Stomach (tissue), 9 donors: ENCODE results near the gene TMEM222. TPM values are rescaled to one million over a fixed set of nuclear protein-coding genes. Genes with fewer than 3 reads are reported as not detected.

Experiments
- DNase-seq, 2 donors: peaks; one replicate each; pipeline versions ENCODE4 v3.0.0 to v3.0.0-alpha.2; 2013 to 2019
- H3K27ac ChIP-seq, 5 donors: fragments of 200-600 bp in 4 of 5; sonication (generic) in 4 of 5; one replicate each; pipeline ENCODE4 v1.5.1; 2013 to 2019; ENCODE audit warnings: mild to moderate bottlenecking in 1 of 5, moderate library complexity in 1 of 5
- H3K27me3 ChIP-seq, 3 donors: fragments of 200-600 bp; sonication (generic); one replicate each; pipeline ENCODE4 v1.5.1; 2017 to 2019; ENCODE audit warnings: mixed run types in 1 of 3
- H3K36me3 ChIP-seq, 4 donors: fragments of 200-600 bp; sonication (generic); 1 replicate in 3 of 4; 2 replicates in 1 of 4; pipeline ENCODE4 v1.5.1; 2016 to 2019
- H3K4me1 ChIP-seq, 4 donors: fragments of 200-600 bp; sonication (generic); one replicate each; pipeline ENCODE4 v1.5.1; 2016 to 2019
- H3K4me3 ChIP-seq, 4 donors: fragments of 200-600 bp; sonication (generic) in 3 of 4; one replicate each; pipeline ENCODE4 v1.5.1; 2016 to 2019; ENCODE audit warnings: mild to moderate bottlenecking in 1 of 4
- H3K9me3 ChIP-seq, 4 donors: fragments of 200-600 bp; sonication (generic); one replicate each; pipeline ENCODE4 v1.5.1; 2016 to 2019
- CTCF ChIP-seq, 7 experiments: fragments of 450-650 bp in 4 of 7; fragments of 200-600 bp in 3 of 7; sonication (generic) in 3 of 7; IDR thresholded peaks; one replicate each; pipeline ENCODE4 v1.5.1; 2016 to 2019; ENCODE audit warnings: antibody characterized with exemption in 7 of 7, control low read depth in 2 of 7, mild to moderate bottlenecking in 1 of 7
- EP300 ChIP-seq: sonication (generic); formaldehyde crosslinking; IDR thresholded peaks from one replicate; pipeline ENCODE4 v1.6.1; 2017; ENCODE audit warnings: antibody characterized with exemption
- POLR2A ChIP-seq, 4 donors: fragments of 450-650 bp; IDR thresholded peaks; one replicate each; pipeline ENCODE4 v1.6.1; 2016; ENCODE audit warnings: antibody characterized with exemption in 4 of 4, control low read depth in 2 of 4, mild to moderate bottlenecking in 1 of 4, moderate library complexity in 1 of 4
- POLR2AphosphoS5 ChIP-seq, 3 donors: sonication (generic); formaldehyde crosslinking; IDR thresholded peaks; one replicate each; pipeline ENCODE4 v1.6.1; 2016; ENCODE audit warnings: antibody characterized with exemption in 3 of 3
- WGBS, 5 donors: extraction: QIAGEN DNeasy Blood & Tissue Kit in 3 of 5; methylation state at CpG; one replicate each; pipeline versions ENCODE4 v1.1.5 to v1.1.7; 2013 to 2018; 5-methylcytosine and 5-hydroxymethylcytosine counted together
- intact Hi-C: fragments of 100-400 bp; cut with DNase I; formaldehyde crosslinking; loops from one replicate; pipeline ENCODE4 v1.15.1; 2023; ENCODE audit warnings: low total_unique reads
- polyA plus RNA-seq, 3 donors: library from polyadenylated mRNA; stranded (reverse); fragments of 200-250 nt; gene quantifications; one replicate each; pipeline ENCODE4 v1.2.3, GENCODE V29; 2013
- total RNA-seq, 5 donors: library from RNA; depleted of rRNA; stranded (reverse); fragments of >200 nt; gene quantifications; one replicate each; pipeline versions ENCODE4 v1.1.0 to v1.2.3, GENCODE V29; 2014 to 2016
- donor health status: healthy with polysubstance abuse.
- donor health status: Bipolar disorder and iron deficiency.
- donor health status: healthy.

TMEM222 gene
- total and polyA plus RNA-seq, 8 donors: 1.8 to 39.9 (median 18.0) TPM

GRCh38 chr1:27349784-27350662 is 28.1 kb downstream of the TMEM222 start:
- Histone ChIP-seq H3K27me3 (peaks cover 0 to 16% (median 0%) of the 10 kb centered on the region in 3 donors), H3K36me3 (peaks cover 4 to 46% (median 23%) of the 10 kb centered on the region in 4 donors), H3K27ac (peak overlapping the region; percentile 52 to 77 (median 68)), H3K4me3 (peak overlapping the region; percentile 47 to 72 (median 50)), H3K9me3 (no peaks in the 10 kb centered on the region), H3K4me1 (peaks cover 12 to 42% (median 34%) of the 10 kb centered on the region in 4 donors)
- peak; percentile 79 to 93 for DNase-seq
- WGBS, 5 donors: 24 to 68% (median 39%) methylated on average over 23 to 84 of the region's 84 CpGs
- TF ChIP-seq POLR2A (IDR thresholded peaks at IDR 0.05): no peak
- peak in 2 of 3 donors; percentile 30 to 64 for TF ChIP-seq POLR2AphosphoS5 (IDR thresholded peaks at IDR 0.05)
- intact Hi-C loops: no loop called here

GRCh38 chr1:27350663-27351540 is 28.9 kb downstream of the TMEM222 start:
- Histone ChIP-seq H3K27me3 (peaks cover 0 to 16% (median 0%) of the 10 kb centered on the region in 3 donors), H3K27ac (peak overlapping the region in 2 of 5 donors; percentile 5 to 68), H3K4me1 (peaks cover 12 to 42% (median 35%) of the 10 kb centered on the region in 4 donors), H3K9me3 (no peaks in the 10 kb centered on the region), H3K36me3 (peaks cover 13 to 50% (median 30%) of the 10 kb centered on the region in 4 donors), H3K4me3 (peak overlapping the region in 3 of 4 donors; percentile 9 to 72 (median 11))
- WGBS, 5 donors: 47 to 62% (median 56%) methylated on average over 52 to 62 of the region's 62 CpGs
- no peak for TF ChIP-seq CTCF (IDR thresholded peaks at IDR 0.05)
- no peak for TF ChIP-seq EP300
- no peak for TF ChIP-seq POLR2A (IDR thresholded peaks at IDR 0.05)
- TF ChIP-seq POLR2AphosphoS5 (IDR thresholded peaks at IDR 0.05): no peak
- intact Hi-C loops: no loop called here
- peak in 1 of 2 donors; percentile 88 for DNase-seq

- TF ChIP-seq POLR2A (IDR thresholded peaks at IDR 0.05): no peak
- TF ChIP-seq EP300: no peak
- no peak for TF ChIP-seq POLR2AphosphoS5 (IDR thresholded peaks at IDR 0.05)
- no peak for TF ChIP-seq CTCF (IDR thresholded peaks at IDR 0.05)
- peak in 1 of 2 donors; percentile 31 for DNase-seq
- H3K36me3 ChIP-seq: peaks cover 19 to 57% (median 37%) of the 10 kb centered on the region in 4 donors
- H3K4me1 ChIP-seq: peaks cover 12 to 48% (median 41%) of the 10 kb centered on the region in 4 donors
- 56 to 72% (median 62%) methylated on average over 6 to 8 of the region's 8 CpGs for WGBS, 5 donors
- H3K4me3 ChIP-seq: peak overlapping the region in 1 of 4 donors; percentile 9
- intact Hi-C loops: no loop called here
- peaks cover 0 to 16% (median 0%) of the 10 kb centered on the region in 3 donors for H3K27me3 ChIP-seq
- H3K27ac ChIP-seq: peak overlapping the region in 2 of 5 donors; percentile 5 to 68
- H3K9me3 ChIP-seq: no peaks in the 10 kb centered on the region
Measured at GRCh38 chr1:27351541-27352107, 29.7 kb downstream of the TMEM222 start.

GRCh38 chr1:27353166-27353565 is 31.2 kb downstream of the TMEM222 start:
- peaks cover 0 to 16% (median 0%) of the 10 kb centered on the region in 3 donors for H3K27me3 ChIP-seq
- no peak overlapping the region for H3K4me3 ChIP-seq
- H3K9me3 ChIP-seq: no peaks in the 10 kb centered on the region
- no peak for DNase-seq
- WGBS, 5 donors: 82 to 93% (median 89%) methylated on average over 9 to 13 of the region's 13 CpGs
- H3K27ac ChIP-seq: no peak overlapping the region
- TF ChIP-seq CTCF (IDR thresholded peaks at IDR 0.05): no peak
- no peak for TF ChIP-seq POLR2A (IDR thresholded peaks at IDR 0.05)
- no peak for TF ChIP-seq EP300
- no peak for TF ChIP-seq POLR2AphosphoS5 (IDR thresholded peaks at IDR 0.05)
- H3K36me3 ChIP-seq: peaks cover 29 to 71% (median 47%) of the 10 kb centered on the region in 4 donors
- peaks cover 24 to 54% (median 51%) of the 10 kb centered on the region in 4 donors for H3K4me1 ChIP-seq
- intact Hi-C loops: no loop called here
